ENCODE measurements around the gene HDAC4.

- TF ChIP-seq CTCF (conservative IDR thresholded peaks at IDR 0.05; ENCODE audit: low read depth, low read length) (no peak), MXI1 (IDR thresholded peaks at IDR 0.05; ENCODE audit: borderline replicate concordance, low read depth, low read length) (no peak), POLR2A (IDR thresholded peaks at IDR 0.05; ENCODE audit: low read depth, low read length) (no peak), RAD21 (IDR thresholded peaks at IDR 0.05; ENCODE audit: low read length) (no peak)
Observed at GRCh38 chr2:239339241-239339640, 61.6 kb downstream of the HDAC4 start.

All from IMR-90 (cell line).